Vagina (tissue), 2 donors: Measurements from ENCODE around the gene FFAR1. TPM values are rescaled to one million over a fixed set of nuclear protein-coding genes. Genes with fewer than 3 reads are reported as not detected.

Experiments used
- DNase-seq, 2 donors: peaks; one replicate each; pipeline ENCODE4 v3.0.0-alpha.2; 2017; ENCODE audit errors: extremely low spot score in 2 of 2
- H3K27ac ChIP-seq: fragments of 200-600 bp; sonication (generic); one replicate; pipeline ENCODE4 v1.5.1; 2019
- H3K27me3 ChIP-seq: fragments of 200-600 bp; sonication (generic); one replicate; pipeline ENCODE4 v1.5.1; 2019
- H3K36me3 ChIP-seq, 2 donors: fragments of 200-600 bp; sonication (generic); one replicate each; pipeline ENCODE4 v1.5.1; 2017 to 2019
- H3K4me1 ChIP-seq: fragments of 200-600 bp; sonication (generic); one replicate; pipeline ENCODE4 v1.5.1; 2019
- H3K4me3 ChIP-seq, 2 donors: fragments of 200-600 bp; sonication (generic); 1 replicate in 1 of 2; 2 replicates in 1 of 2; pipeline ENCODE4 v1.5.1; 2016 to 2019
- H3K9me3 ChIP-seq: fragments of 200-600 bp; sonication (generic); one replicate; pipeline ENCODE4 v1.5.1; 2019
- POLR2A ChIP-seq, 2 donors: fragments of 450-650 bp; IDR thresholded peaks; one replicate each; pipeline ENCODE4 v1.6.1; 2017; ENCODE audit warnings: antibody characterized with exemption in 2 of 2, mild to moderate bottlenecking in 2 of 2, moderate library complexity in 2 of 2
- POLR2AphosphoS5 ChIP-seq, 2 donors: sonication (generic); formaldehyde crosslinking; IDR thresholded peaks; one replicate each; pipeline ENCODE4 v1.9.0; 2017; ENCODE audit warnings: antibody characterized with exemption in 2 of 2, mild to moderate bottlenecking in 2 of 2, low read depth in 1 of 2; ENCODE audit not compliant: insufficient read depth in 1 of 2
- intact Hi-C: fragments of 100-400 bp; cut with DNase I; formaldehyde crosslinking; loops from one replicate; pipeline ENCODE4 v1.15.1; 2023
- total RNA-seq: library from RNA; depleted of rRNA; stranded (reverse); fragments of >200 nt; gene quantifications from one replicate; pipeline ENCODE4 v1.2.3, GENCODE V29; 2016
- TF ChIP-seq, protein P1 (sequence below), 3 experiments: fragments of 450-650 bp in 2 of 3; fragments of 200-600 bp in 1 of 3; sonication (generic) in 1 of 3; IDR thresholded peaks; one replicate each; pipeline ENCODE4 v1.5.1; 2017 to 2019; ENCODE audit warnings: antibody characterized with exemption in 3 of 3, mild to moderate bottlenecking in 2 of 3, moderate library complexity in 2 of 3

FFAR1 gene
- total RNA-seq, 1 donor from 2014 or later: not detected

DNA sequence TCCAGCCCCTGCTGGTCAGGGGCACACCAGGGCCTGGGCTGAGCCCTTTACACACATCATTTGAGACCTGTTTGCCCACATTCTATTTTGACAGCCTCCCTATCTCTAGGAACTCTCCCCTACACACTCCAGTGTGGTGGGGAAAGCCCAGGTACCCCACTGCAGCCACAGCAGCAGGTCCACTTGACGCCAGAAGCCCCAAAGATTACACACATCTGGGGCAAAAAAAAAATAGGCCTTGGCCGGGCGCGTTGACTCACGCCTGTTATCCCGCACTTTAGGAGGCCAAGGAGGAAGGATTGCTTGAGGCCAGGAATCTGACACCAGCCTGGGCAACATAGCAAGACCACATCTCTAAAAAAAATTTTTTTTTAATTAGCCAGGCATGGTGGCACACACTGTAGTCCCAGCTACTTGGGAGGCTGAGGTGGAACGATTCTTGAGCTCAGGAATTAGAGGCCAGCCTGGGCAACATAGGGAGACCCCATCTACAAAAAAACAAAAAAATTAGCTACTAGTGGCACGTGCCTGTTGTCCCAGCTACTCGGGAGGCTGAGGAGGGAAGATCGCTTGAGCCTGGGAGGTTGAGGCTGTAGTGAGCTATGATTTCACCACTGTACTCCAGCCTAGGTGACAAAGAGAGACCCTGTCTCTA, 36.8 kb upstream of the FFAR1 start:
- TF ChIP-seq, protein P1, sequence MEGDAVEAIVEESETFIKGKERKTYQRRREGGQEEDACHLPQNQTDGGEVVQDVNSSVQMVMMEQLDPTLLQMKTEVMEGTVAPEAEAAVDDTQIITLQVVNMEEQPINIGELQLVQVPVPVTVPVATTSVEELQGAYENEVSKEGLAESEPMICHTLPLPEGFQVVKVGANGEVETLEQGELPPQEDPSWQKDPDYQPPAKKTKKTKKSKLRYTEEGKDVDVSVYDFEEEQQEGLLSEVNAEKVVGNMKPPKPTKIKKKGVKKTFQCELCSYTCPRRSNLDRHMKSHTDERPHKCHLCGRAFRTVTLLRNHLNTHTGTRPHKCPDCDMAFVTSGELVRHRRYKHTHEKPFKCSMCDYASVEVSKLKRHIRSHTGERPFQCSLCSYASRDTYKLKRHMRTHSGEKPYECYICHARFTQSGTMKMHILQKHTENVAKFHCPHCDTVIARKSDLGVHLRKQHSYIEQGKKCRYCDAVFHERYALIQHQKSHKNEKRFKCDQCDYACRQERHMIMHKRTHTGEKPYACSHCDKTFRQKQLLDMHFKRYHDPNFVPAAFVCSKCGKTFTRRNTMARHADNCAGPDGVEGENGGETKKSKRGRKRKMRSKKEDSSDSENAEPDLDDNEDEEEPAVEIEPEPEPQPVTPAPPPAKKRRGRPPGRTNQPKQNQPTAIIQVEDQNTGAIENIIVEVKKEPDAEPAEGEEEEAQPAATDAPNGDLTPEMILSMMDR (IDR thresholded peaks at IDR 0.05): no peak
- TF ChIP-seq POLR2A (IDR thresholded peaks at IDR 0.05) (no peak), POLR2AphosphoS5 (IDR thresholded peaks at IDR 0.05; ENCODE audit: insufficient read depth in 1 of 2, low read depth in 1 of 2) (no peak)
- no peaks in the 10 kb centered on the region for H3K4me1 ChIP-seq
- no peak overlapping the region for H3K27ac ChIP-seq
- no peak overlapping the region for H3K4me3 ChIP-seq
- no peaks in the 10 kb centered on the region for H3K9me3 ChIP-seq
- no peak for DNase-seq
- H3K27me3 ChIP-seq: no peaks in the 10 kb centered on the region
- intact Hi-C loops: loop anchor here (10.0 kb wide), 1 partner anchor 496 kb away; no protein-coding TSS in a partner anchor
- no peaks in the 10 kb centered on the region for H3K36me3 ChIP-seq

GRCh38 chr19:35311901-35312665, 35.6 kb upstream of the FFAR1 start:
- no peak for DNase-seq
- TF ChIP-seq, protein P1 (IDR thresholded peaks at IDR 0.05): no peak
- TF ChIP-seq POLR2A (IDR thresholded peaks at IDR 0.05) (no peak), POLR2AphosphoS5 (IDR thresholded peaks at IDR 0.05; ENCODE audit: insufficient read depth in 1 of 2, low read depth in 1 of 2) (no peak)
- Histone ChIP-seq H3K36me3 (no peaks in the 10 kb centered on the region), H3K4me3 (no peak overlapping the region), H3K27ac (no peak overlapping the region), H3K27me3 (no peaks in the 10 kb centered on the region), H3K4me1 (no peaks in the 10 kb centered on the region), H3K9me3 (no peaks in the 10 kb centered on the region)
- intact Hi-C loops: loop anchor here (10.0 kb wide), 1 partner anchor 497 kb away; no protein-coding TSS in a partner anchor

DNA sequence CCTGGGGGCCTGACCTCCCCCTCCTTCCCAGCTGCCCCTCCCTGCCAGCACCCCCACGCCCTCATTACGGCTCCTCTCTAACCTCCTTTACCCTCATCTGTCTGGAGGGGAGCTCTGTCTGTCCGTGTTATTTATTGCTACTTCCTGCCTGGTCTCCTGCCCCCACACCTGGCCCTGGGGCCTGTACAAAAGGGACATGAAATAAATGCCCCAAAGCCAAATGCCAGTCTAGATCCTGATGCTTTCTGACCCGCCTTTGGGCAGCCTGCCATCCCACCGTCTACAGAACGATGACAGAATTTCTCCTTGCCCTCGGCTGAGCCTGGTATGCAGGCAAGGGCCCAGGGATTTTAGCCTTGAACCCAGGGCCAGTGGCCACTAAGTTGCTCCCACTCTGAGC, 34.1 kb upstream of the FFAR1 start:
- no peak for TF ChIP-seq POLR2AphosphoS5 (IDR thresholded peaks at IDR 0.05; ENCODE audit: insufficient read depth in 1 of 2, low read depth in 1 of 2)
- TF ChIP-seq, protein P1 (IDR thresholded peaks at IDR 0.05): no peak
- H3K36me3 ChIP-seq: no peaks in the 10 kb centered on the region
- intact Hi-C loops: loop anchor here (10.0 kb wide), 1 partner anchor 499 kb away; no protein-coding TSS in a partner anchor

DNA sequence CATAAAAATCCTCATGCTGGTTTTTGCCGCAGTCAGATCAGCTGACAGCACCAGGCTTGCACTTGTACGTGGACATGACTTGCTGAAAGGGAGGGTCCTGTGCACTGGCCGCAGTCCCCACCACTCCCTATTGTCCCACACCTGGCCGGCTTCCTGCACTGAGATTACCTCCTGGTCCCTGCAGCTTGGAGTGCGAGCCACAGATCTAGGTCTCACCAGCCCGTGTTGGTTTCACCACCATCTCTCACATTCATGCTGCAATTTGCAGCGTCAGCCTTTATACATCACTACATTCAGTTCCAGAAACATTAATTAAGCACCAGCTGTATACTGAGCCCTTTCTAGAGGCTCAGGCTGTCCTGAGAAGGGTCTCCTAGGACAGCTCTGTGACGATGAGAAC, 33.7 kb upstream of the FFAR1 start:
- Histone ChIP-seq H3K36me3 (no peaks in the 10 kb centered on the region), H3K9me3 (no peaks in the 10 kb centered on the region), H3K27me3 (no peaks in the 10 kb centered on the region), H3K4me1 (peaks cover 14% of the 10 kb centered on the region), H3K4me3 (no peak overlapping the region), H3K27ac (no peak overlapping the region)
- no peak for DNase-seq
- TF ChIP-seq POLR2A (IDR thresholded peaks at IDR 0.05): no peak
- TF ChIP-seq, protein P1 (IDR thresholded peaks at IDR 0.05): no peak
- TF ChIP-seq POLR2AphosphoS5 (IDR thresholded peaks at IDR 0.05; ENCODE audit: insufficient read depth in 1 of 2, low read depth in 1 of 2): no peak
- intact Hi-C loops: loop anchor here (10.0 kb wide), 1 partner anchor 499 kb away; no protein-coding TSS in a partner anchor

More for the DNA sequence above, 34.1 kb upstream of the FFAR1 start:
- Histone ChIP-seq H3K9me3 (no peaks in the 10 kb centered on the region), H3K27ac (no peak overlapping the region), H3K4me3 (no peak overlapping the region), H3K4me1 (peaks cover 10% of the 10 kb centered on the region), H3K27me3 (no peaks in the 10 kb centered on the region)
- DNase-seq: no peak
